ENCODE data around the gene PAIP2B.

The PAIP2B gene

GRCh38 chr2:71153585-71154224, 73.2 kb downstream of the PAIP2B start:
- in situ Hi-C loops (cut with MboI; ENCODE audit: low pct_unique_long_range_greater_than_20kb, low sequenced_read_pairs, unreplicated experiment), result loop anchor here (25.0 kb wide), 1 partner anchor 334 kb away; no protein-coding TSS in a partner anchor
- DNase-seq (ENCODE audit: low spot score), result no peak
- no peak for TF ChIP-seq CTCF (IDR thresholded peaks at IDR 0.05; ENCODE audit: extremely low read depth, insufficient read depth, missing control alignments)

- no peak for DNase-seq (ENCODE audit: low spot score)
- TF ChIP-seq CTCF (IDR thresholded peaks at IDR 0.05; ENCODE audit: extremely low read depth, insufficient read depth, missing control alignments), result no peak
- in situ Hi-C loops (cut with MboI; ENCODE audit: low pct_unique_long_range_greater_than_20kb, low sequenced_read_pairs, unreplicated experiment), result loop anchor here (25.0 kb wide), 1 partner anchor 336 kb away; no protein-coding TSS in a partner anchor
These were observed 75.3 kb downstream of the PAIP2B start for GRCh38 chr2:71151620-71152019.

- no peak for DNase-seq (ENCODE audit: low spot score)
- TF ChIP-seq CTCF (IDR thresholded peaks at IDR 0.05; ENCODE audit: extremely low read depth, insufficient read depth, missing control alignments), result no peak
- in situ Hi-C loops (cut with MboI; ENCODE audit: low pct_unique_long_range_greater_than_20kb, low sequenced_read_pairs, unreplicated experiment), result loop anchor here (25.0 kb wide), 1 partner anchor 337 kb away; no protein-coding TSS in a partner anchor
These were observed 76.7 kb downstream of the PAIP2B start for GRCh38 chr2:71150082-71150816.

- DNase-seq (ENCODE audit: low spot score), result no peak
- in situ Hi-C loops (cut with MboI; ENCODE audit: low pct_unique_long_range_greater_than_20kb, low sequenced_read_pairs, unreplicated experiment), result no loop called here
- TF ChIP-seq CTCF (IDR thresholded peaks at IDR 0.05; ENCODE audit: extremely low read depth, insufficient read depth, missing control alignments), result no peak
These were observed 78.3 kb downstream of the PAIP2B start for GRCh38 chr2:71148506-71149063.

GRCh38 chr2:71143782-71144181, 83.1 kb downstream of the PAIP2B start:
- in situ Hi-C loops (cut with MboI; ENCODE audit: low pct_unique_long_range_greater_than_20kb, low sequenced_read_pairs, unreplicated experiment), result no loop called here
- no peak for TF ChIP-seq CTCF (IDR thresholded peaks at IDR 0.05; ENCODE audit: extremely low read depth, insufficient read depth, missing control alignments)
- no peak for DNase-seq (ENCODE audit: low spot score)

GRCh38 chr2:71136174-71136573, 90.7 kb downstream of the PAIP2B start:
- TF ChIP-seq CTCF (IDR thresholded peaks at IDR 0.05; ENCODE audit: extremely low read depth, insufficient read depth, missing control alignments), result no peak
- in situ Hi-C loops (cut with MboI; ENCODE audit: low pct_unique_long_range_greater_than_20kb, low sequenced_read_pairs, unreplicated experiment), result no loop called here

More at GRCh38 chr2:71136174-71136573, 90.7 kb downstream of the PAIP2B start:
- no peak for DNase-seq (ENCODE audit: low spot score)
